Activated CD4-positive, alpha-beta T cell treated with anti-CD3 and anti-CD28 coated beads, Interleukin-2, Interleukin-6, amounts not matched to agents 100 ng/mL and 50 ng/mL, durations not matched to agents 16 hours and 8 hours (primary cell): Measurements from ENCODE around the gene TCF7L2.

ENCODE experiments used
- DNase-seq: peaks from one replicate; pipeline ENCODE4 v3.0.0-alpha.2; 2020

The TCF7L2 gene

DNA sequence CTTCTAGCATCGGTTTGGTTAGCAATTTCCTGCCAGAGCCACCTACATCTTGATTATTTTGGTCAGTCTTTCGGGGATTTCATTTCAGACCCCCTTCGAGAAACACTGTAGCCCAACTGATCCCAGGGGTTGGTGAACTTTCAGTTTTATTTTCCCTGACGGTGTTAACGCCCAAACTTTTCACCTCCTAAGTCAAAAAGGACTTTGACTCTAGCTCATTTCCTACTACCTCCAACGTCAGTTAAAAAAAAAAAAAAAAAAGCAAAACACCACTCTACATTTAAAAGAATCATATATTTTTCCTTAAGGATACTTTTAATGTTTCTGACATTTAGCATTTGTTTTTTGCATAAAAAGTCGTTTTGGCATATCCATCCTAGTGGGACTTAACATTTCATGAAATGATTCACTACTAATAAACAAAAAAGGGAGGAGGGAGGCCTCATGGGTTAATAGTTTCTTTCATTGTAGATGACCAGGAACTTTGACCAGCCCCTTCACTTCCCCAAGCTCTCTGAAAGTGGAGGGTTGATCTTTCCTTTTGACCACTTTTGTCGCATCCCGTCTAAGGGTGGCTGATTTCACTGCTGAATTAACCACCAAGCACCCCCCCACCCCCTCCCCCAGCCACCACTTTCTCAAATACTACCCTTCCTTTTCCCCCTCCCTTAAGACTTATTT, 764 bp upstream of the TCF7L2 start:
- DNase-seq = no peak

DNA sequence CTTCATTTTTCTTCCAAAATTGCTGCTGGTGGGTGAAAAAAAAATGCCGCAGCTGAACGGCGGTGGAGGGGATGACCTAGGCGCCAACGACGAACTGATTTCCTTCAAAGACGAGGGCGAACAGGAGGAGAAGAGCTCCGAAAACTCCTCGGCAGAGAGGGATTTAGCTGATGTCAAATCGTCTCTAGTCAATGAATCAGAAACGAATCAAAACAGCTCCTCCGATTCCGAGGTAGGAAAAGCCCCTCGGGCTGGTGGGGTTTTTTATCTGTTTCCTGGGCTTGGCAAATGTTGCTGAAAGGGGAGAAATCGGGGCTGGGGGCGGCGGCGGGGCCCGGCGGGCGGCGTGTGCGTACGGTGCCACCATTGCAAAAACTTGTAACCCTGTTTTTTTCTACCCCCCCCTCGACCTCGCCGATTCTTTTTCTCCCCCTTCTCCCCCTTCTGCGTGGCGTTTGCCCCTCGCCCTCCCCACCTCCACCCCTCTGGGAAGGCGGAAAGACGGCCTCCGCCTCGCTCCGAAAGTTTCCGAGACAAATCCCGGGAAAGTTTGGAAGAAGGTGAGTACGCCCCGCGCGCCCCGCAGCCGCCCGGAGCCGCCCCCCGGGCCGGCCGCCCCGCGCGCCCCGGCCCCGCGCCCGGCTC, 789 bp downstream of the TCF7L2 start:
- peak; percentile 12 for DNase-seq

GRCh38 chr10:112951359-112952281, 1.6 kb downstream of the TCF7L2 start:
- peak; percentile 33 for DNase-seq

GRCh38 chr10:112952282-112953173, 2.5 kb downstream of the TCF7L2 start:
- no peak for DNase-seq

DNA sequence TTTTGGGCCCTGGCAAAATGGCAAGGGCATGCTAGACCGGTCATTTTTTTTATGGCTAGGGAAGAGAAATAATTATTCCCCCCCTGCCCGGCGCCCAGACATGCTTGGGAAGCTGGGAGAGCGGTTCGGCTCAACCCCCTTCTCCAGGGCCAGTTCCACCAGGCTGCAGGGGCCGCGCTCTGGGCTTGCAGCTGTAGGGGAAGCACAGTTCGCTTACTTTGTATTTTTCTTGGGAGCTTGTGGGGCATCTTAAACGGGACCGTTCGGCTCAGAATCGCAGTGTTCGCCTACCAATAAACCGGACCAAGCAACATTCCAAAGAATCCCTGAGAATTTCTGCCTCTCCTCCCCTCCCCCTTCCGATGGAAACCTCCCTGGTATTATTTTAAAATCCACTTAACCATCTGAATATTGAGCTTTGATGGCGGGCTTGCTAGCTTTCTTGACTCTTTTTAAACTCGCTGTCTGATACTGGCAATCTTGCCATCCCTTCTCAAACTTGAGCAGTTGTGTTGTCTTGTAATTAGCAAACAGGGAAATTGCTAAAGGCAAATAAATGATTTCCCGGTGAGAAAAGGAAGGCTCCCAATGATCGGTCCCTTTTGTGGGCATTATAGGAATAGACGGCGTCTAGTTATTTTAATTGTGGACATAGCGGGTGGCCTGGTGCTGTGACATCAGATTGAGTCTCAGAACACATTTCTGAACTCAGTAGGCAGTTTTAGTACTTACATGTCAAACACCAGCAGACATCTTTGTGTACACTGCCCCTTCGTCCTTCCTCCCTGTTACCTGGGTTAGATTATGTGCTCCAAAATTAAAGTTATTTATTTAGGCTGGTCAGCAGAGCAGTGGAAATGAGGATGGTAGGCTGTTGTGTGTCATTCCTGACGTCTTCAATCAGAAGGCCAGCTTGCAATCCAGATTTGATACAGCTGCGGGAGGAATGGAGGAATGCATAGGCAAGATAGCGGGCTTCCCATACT, 3.4 kb downstream of the TCF7L2 start:
- DNase-seq = no peak

GRCh38 chr10:112954974-112955581, 5.0 kb downstream of the TCF7L2 start:
- no peak for DNase-seq

DNA sequence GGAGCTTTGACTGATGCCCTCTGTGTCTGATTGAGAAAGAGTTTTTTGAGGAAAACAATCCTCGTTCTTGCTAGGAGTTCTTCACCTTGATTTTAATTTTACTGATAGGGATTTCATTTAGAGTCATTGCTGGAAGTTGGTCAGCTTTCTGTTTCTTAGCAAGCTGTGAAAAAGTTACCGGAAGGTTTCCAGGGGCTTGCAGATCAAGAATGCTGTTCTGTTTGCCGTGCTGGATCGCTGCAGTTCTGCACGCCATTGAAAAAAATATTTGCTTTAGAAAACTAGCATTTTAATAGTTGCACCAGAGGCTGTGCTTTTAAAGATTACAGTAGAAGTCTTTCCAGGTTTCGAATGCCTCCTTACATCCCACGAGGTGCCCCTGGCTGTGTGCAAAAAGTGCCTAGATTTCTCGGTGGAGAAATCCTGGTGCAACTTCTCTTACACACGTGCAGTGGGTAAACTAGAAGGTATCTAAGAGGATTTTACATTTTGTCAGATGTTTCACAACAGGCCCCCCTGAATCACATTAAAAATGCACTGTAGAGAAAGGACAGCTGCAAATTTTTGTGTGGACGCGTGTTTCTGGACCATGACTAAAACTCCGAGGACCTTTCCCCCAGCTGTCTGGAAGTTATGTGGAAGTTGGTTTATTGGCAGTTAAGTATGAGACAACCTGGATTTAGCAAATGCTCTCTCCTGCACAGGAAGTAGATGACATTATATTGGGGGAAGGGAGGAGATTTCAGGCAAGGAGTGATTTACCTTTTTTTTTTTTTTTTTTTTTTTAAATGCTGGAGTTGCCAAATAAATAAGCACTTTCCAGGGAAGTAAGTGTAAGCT, 5.8 kb downstream of the TCF7L2 start:
- DNase-seq = no peak

DNA sequence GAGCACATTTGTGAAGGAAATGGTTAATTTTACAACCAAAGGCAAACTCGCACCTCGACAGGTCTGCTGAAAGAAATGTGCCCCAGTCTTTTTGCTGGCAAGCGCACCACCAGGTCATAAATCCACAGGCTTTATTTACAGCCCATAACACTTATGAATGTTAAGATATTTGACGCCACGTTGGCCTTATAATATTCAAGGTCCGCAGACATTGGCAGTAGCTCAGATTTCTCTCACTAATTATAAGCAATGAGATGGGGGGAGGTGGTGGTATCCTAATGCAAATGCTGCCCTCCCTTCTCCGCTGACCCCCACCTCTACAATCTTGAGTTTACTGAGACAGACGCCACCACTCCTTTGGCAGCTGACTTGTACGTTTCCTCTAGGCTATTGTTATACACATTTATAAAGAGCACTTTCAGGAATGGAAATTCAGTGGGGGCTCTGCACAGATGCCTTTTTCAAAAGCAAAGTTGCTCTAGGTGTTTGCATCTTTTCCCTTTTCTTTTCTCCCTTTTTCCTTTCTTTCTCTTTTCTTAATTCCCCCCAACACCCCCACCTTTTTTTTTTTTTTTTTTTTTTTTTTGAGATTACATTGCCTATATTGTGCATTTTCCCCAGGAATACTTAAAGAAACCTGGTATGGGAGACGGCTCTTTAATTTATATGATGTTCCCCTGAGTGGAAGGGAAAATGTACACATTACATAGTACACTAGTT, 6.7 kb downstream of the TCF7L2 start:
- DNase-seq = no peak

GRCh38 chr10:112957640-112958092, 7.6 kb downstream of the TCF7L2 start:
- no peak for DNase-seq

DNA sequence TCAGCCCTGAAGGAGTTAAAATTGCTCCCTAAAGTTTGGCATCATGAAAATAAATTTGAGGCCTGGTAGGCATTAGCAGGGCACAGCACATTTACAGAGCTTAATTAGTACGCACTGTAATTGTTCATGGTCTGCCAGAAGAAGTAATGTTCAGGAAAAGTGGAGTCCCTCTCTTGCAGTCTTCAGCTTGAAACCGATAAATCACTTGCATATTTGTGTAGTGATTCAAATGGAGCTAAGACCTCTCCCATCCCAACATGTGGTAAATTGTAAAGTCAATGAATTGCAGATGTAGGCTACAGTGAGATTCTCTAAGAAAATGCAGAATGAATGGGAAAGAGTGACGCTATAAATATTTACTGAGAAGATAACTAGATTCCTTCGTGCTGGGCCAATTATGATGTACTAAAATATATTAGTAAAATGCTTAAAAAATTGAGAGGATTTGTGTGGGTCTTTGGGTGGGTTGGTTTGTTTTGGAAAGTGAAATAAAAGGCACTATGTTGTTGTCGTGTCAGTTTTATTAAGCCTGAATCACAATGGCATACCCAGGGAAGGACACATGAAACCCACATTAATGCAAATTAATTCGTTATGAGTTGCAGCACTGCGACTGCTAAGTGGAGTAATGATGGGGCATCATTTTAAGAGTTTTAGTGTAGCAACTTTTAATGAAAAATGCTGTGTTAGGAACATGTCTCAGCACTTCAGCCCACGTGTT, 8.4 kb downstream of the TCF7L2 start:
- DNase-seq = no peak

GRCh38 chr10:112959207-112959838, 9.3 kb downstream of the TCF7L2 start:
- DNase-seq = no peak

DNA sequence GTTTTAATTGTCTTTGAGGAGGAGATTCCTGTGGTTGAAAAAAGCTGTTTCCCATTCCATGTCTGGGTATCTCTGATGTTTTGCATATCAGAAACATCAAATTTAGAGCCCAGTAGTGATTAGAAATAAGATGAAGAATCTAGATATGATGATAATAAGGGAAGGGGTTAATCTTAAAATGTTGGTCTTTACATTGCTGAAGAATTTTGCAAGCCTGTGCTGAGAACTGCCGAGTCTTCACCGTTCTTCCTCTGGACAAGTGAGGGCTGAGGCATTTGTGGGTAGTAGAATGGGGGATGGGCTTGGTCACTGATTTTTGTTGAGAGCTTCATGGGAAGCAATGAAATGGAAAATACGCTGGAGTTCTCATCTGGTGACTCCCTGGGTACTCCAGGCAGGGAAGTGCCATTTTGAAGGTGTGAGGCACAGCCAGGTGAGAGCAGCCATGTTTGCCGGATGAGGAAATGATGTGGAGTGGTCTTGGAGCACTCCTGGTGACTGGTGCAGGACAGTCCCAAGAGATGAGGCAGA, 10.2 kb downstream of the TCF7L2 start:
- DNase-seq = no peak

- no peak for DNase-seq
These were observed 11.6 kb downstream of the TCF7L2 start for GRCh38 chr10:112961609-112962008.

- DNase-seq = no peak
These were observed 12.3 kb downstream of the TCF7L2 start for GRCh38 chr10:112962343-112962742.

DNA sequence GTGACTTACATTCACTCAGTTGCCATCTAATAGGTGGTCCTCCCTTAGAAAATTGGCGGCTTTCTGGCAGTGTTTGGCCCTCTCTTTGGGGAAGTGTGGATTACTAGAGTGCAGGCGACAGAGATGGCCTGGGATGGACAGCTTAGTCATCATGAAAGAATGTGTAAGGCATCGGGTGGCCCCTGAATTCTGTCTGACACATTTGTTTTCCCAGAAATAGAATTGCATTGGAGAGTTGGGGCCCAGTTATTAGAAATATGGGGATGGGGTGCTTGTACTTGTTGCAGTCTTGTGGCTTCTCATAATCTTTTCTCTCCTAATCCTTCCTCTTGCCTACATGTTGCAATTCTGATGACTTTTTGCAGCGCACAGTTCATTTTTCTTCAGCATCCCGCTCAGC, 13.8 kb downstream of the TCF7L2 start:
- DNase-seq = no peak

DNA sequence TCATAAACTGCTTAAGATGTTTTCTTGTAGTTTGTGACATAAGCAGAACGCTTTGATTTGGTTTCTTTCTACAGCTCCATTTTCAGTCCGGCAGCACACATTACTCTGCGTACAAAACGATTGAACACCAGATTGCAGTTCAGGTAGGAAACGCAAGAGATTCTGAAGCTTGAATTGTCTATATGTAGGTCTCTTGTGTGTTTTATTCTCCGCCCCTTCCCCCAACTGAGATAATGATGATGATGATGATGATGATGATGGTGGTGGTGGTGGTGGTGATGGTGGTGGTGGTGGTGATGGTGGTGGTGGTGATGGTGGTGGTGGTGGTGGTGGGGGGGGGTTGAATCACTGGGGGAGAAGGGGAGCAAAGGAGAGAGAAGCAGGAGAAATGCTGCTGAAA, 14.4 kb downstream of the TCF7L2 start:
- no peak for DNase-seq

DNA sequence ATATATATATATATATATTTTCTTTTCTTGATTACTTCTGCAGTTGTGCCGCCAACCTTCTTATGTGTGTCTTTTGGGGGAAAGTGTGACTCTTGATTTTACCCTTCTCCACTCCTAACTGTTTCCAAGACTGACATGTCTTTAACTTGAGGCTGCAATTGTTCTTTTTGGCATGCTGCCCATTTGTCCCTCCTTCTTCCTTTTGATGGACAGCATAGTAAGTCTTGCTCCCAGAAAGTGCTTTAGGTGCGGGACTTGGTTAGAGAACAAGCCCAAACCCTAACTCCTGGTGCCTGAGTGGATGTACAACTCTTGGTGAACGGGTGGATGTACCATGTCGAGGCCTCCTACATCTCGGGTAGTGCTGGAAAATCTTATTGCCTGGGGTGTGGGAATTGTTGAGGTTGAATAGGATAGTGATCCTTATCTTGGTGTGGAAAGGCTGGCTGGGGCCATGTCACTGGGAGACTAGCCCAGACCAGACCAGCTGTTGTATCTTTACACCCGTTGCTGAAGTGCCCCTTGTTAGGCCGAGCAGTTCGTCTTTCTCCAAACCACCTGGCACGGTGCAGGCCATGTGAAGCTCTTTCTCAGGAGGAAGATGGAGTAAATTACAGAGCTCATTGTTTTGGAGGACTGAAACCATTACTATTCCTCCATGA, 16.3 kb downstream of the TCF7L2 start:
- no peak for DNase-seq
